ENCODE results near the gene TRPV5.

DNA sequence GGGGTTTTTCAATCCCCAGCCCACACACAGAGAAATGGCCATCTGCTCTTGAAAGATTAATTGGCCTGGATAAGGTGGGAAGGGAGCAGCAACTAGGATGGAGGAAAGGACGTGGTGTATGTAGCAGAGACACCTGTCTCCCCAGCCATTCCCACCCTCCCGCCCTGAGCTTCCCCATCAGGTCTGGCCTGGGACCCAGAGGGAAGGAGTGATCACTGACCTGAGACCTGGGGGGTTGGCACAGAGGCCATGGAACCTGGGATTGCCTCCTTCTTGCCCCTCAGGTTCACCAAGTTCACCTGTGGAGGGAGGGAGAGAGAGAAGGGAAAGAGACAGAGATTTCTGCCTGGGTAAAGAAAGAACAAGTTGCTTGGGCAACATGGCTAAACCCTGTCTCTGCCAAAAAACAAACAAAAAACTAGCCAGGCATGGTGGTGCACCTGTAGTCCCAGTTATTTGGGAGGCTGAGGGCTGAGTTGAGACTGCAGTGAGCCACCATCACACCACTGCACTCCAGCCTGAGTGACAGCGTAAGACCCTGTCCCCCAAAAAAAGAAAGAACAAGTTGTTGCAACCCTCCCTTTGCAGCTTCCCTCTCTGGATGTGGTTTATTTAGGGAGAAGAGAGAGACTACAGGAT, 36.7 kb downstream of the TRPV5 start:
- TF ChIP-seq, protein P1, sequence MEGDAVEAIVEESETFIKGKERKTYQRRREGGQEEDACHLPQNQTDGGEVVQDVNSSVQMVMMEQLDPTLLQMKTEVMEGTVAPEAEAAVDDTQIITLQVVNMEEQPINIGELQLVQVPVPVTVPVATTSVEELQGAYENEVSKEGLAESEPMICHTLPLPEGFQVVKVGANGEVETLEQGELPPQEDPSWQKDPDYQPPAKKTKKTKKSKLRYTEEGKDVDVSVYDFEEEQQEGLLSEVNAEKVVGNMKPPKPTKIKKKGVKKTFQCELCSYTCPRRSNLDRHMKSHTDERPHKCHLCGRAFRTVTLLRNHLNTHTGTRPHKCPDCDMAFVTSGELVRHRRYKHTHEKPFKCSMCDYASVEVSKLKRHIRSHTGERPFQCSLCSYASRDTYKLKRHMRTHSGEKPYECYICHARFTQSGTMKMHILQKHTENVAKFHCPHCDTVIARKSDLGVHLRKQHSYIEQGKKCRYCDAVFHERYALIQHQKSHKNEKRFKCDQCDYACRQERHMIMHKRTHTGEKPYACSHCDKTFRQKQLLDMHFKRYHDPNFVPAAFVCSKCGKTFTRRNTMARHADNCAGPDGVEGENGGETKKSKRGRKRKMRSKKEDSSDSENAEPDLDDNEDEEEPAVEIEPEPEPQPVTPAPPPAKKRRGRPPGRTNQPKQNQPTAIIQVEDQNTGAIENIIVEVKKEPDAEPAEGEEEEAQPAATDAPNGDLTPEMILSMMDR (IDR thresholded peaks at IDR 0.05) = no peak
- no peak for TF ChIP-seq POLR2AphosphoS5 (IDR thresholded peaks at IDR 0.05)
